B cell (primary cell): ENCODE measurements around the gene ITPK1.

ENCODE experiments used
- CTCF ChIP-seq: fragments of 200-600 bp; IDR thresholded peaks from one replicate; pipeline ENCODE4 v1.8.0; 2022; ENCODE audit warnings: antibody characterized with exemption, mild to moderate bottlenecking
- EZH2 ChIP-seq: IDR thresholded peaks from 2 replicates; pipeline ENCODE4 v1.6.1; 2012; ENCODE audit warnings: borderline replicate concordance, low read depth, mild to moderate bottlenecking, moderate library complexity, low read length; ENCODE audit not compliant: insufficient read depth, poor library complexity, severe bottlenecking

DNA sequence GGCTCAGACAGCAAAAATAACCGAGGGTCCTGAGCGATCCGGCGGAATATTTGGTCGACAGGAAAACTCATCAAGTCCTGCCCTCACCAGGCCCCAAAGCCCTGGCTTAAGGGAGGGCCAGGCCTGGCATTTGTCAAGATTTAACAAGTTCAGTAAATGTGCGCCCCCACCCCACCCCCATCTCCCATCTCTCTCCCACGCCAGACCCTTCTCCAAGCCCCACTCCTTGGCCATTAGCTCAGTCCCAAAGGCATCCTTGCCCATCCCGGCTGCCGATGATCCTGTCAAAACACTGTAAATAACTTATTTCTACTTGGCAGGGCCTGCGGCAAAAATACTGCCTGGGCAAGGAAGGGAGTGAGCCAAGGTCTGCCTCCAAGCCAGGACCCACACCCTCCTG lies 52.8 kb downstream of the ITPK1 start:
- TF ChIP-seq EZH2, result no peak
- no peak for TF ChIP-seq CTCF
